Transverse colon (tissue), 4 donors: ENCODE measurements around the gene ERICH2. TPM values are rescaled to one million over a fixed set of nuclear protein-coding genes. Genes with fewer than 3 reads are reported as not detected.

Experiments used
- DNase-seq: peaks from one replicate; pipeline ENCODE4 v3.0.0-alpha.2; 2019
- H3K27ac ChIP-seq, 4 donors: fragments of 200-600 bp; sonication (generic); 2 replicates each; pipeline ENCODE4 v1.5.1; 2016 to 2018; ENCODE audit warnings: inconsistent platforms in 4 of 4
- H3K27me3 ChIP-seq: fragments of 200-600 bp; sonication (generic); 2 replicates; pipeline ENCODE4 v1.5.1; 2017; ENCODE audit warnings: inconsistent platforms
- H3K36me3 ChIP-seq, 4 donors: fragments of 200-600 bp; sonication (generic); 2 replicates each; pipeline ENCODE4 v1.5.1; 2017 to 2019; ENCODE audit warnings: inconsistent platforms in 4 of 4
- H3K4me1 ChIP-seq, 4 donors: fragments of 200-600 bp; sonication (generic); 2 replicates each; pipeline ENCODE4 v1.5.1; 2017 to 2020; ENCODE audit warnings: inconsistent platforms in 4 of 4
- H3K4me3 ChIP-seq, 4 donors: fragments of 200-600 bp; sonication (generic); 1 replicate in 1 of 4; 2 replicates in 3 of 4; pipeline versions ENCODE4 v1.5.1 to v1.6.1; 2017 to 2019; ENCODE audit warnings: inconsistent platforms in 4 of 4
- H3K9me3 ChIP-seq, 2 donors: fragments of 200-600 bp; sonication (generic); 2 replicates each; pipeline ENCODE4 v1.5.1; 2017 to 2019; ENCODE audit warnings: inconsistent platforms in 2 of 2
- CTCF ChIP-seq, 5 experiments: fragments of 200-600 bp in 3 of 5; fragments of 450-650 bp in 2 of 5; sonication (generic) in 3 of 5; IDR thresholded peaks; 1 replicate in 2 of 5; 2 replicates in 3 of 5; pipeline ENCODE4 v1.5.1; 2016 to 2017; ENCODE audit warnings: antibody characterized with exemption in 5 of 5, inconsistent platforms in 3 of 5, mild to moderate bottlenecking in 2 of 5, moderate library complexity in 1 of 5
- EP300 ChIP-seq: sonication (generic); formaldehyde crosslinking; IDR thresholded peaks from one replicate; pipeline ENCODE4 v1.6.1; 2017; ENCODE audit warnings: antibody characterized with exemption, low read depth
- POLR2A ChIP-seq: fragments of 450-650 bp; IDR thresholded peaks from one replicate; pipeline ENCODE4 v1.6.1; 2016; ENCODE audit warnings: antibody characterized with exemption, mild to moderate bottlenecking, moderate library complexity
- POLR2AphosphoS5 ChIP-seq, 3 donors: sonication (generic); formaldehyde crosslinking; IDR thresholded peaks; one replicate each; pipeline ENCODE4 v1.6.1; 2016; ENCODE audit warnings: antibody characterized with exemption in 3 of 3
- WGBS, 2 donors: methylation state at CpG; one replicate each; pipeline ENCODE4 v1.1.5; 2018; ENCODE audit warnings: low coverage in 1 of 2; 5-methylcytosine and 5-hydroxymethylcytosine counted together
- in situ Hi-C, 4 donors: fragments of 200-750 bp; cut with MboI; loops; one replicate each; pipeline versions ENCODE4 v1.15.0 to v1.15.1; 2017; ENCODE audit warnings: low sequenced_read_pairs in 3 of 4, low pct_ligation_motif_present in 1 of 4, low pct_unique_long_range_greater_than_20kb in 1 of 4
- intact Hi-C: fragments of 100-400 bp; cut with DNase I; formaldehyde crosslinking; loops from one replicate; pipeline ENCODE4 v1.15.1; 2023; ENCODE audit warnings: low total_unique reads
- total RNA-seq, 4 donors: library from RNA; depleted of rRNA; stranded (reverse); fragments of >200 nt; gene quantifications; one replicate each; pipeline ENCODE4 v1.1.0, GENCODE V29; 2016

Gene ERICH2
- total RNA-seq, 4 donors from 2014 or later, result not detected

- peaks cover 32 to 69% (median 58%) of the 10 kb centered on the region in 4 donors for H3K4me1 ChIP-seq
- no peaks in the 10 kb centered on the region for H3K9me3 ChIP-seq
- H3K4me3 ChIP-seq, result peak overlapping the region; percentile 8 to 53 (median 26)
- 2% methylated on average over 69 of the region's 69 CpGs; no CpG with 5 or more reads in 1 of the 2 donors for WGBS, 2 donors
- no peak overlapping the region for H3K27ac ChIP-seq
- no peak for TF ChIP-seq CTCF (IDR thresholded peaks at IDR 0.05)
- TF ChIP-seq POLR2AphosphoS5 (IDR thresholded peaks at IDR 0.05), result no peak
- TF ChIP-seq EP300, result no peak
- TF ChIP-seq POLR2A, result no peak
- in situ Hi-C loops, result loop anchor here (10.0 to 25.0 kb wide), 4 partner anchors 105 to 583 kb away; partner anchors contain the start of gene SP5 (in 1 of the 4)
- intact Hi-C loops, result loop anchor here (10.0 kb wide), 1 partner anchor 333 kb away; no protein-coding TSS in a partner anchor
- H3K27me3 ChIP-seq, result peaks cover 96% of the 10 kb centered on the region
- no peaks in the 10 kb centered on the region for H3K36me3 ChIP-seq
- no peak for DNase-seq
Measured at GRCh38 chr2:170817093-170818035, 47.2 kb downstream of the ERICH2 start.

GRCh38 chr2:170818036-170818751 is 48.0 kb downstream of the ERICH2 start:
- peak overlapping the region in 2 of 4 donors; percentile 28 to 53 for H3K4me3 ChIP-seq
- whole genome bisulfite sequencing, 2 donors, result 0 to 14% methylated on average over 1 to 60 of the region's 60 CpGs
- TF ChIP-seq POLR2AphosphoS5 (IDR thresholded peaks at IDR 0.05) (no peak), EP300 (no peak), CTCF (IDR thresholded peaks at IDR 0.05) (no peak), POLR2A (no peak)
- H3K27ac ChIP-seq, result no peak overlapping the region
- peaks cover 100% of the 10 kb centered on the region for H3K27me3 ChIP-seq
- DNase-seq, result no peak
- in situ Hi-C loops (loop anchor here (10.0 to 25.0 kb wide), 4 partner anchors 106 to 583 kb away; partner anchors contain the start of gene SP5 (in 1 of the 4)), intact Hi-C loops (loop anchor here (10.0 kb wide), 1 partner anchor 333 kb away; no protein-coding TSS in a partner anchor)
- no peaks in the 10 kb centered on the region for H3K9me3 ChIP-seq
- peaks cover 39 to 74% (median 67%) of the 10 kb centered on the region in 4 donors for H3K4me1 ChIP-seq
- no peaks in the 10 kb centered on the region for H3K36me3 ChIP-seq

DNA sequence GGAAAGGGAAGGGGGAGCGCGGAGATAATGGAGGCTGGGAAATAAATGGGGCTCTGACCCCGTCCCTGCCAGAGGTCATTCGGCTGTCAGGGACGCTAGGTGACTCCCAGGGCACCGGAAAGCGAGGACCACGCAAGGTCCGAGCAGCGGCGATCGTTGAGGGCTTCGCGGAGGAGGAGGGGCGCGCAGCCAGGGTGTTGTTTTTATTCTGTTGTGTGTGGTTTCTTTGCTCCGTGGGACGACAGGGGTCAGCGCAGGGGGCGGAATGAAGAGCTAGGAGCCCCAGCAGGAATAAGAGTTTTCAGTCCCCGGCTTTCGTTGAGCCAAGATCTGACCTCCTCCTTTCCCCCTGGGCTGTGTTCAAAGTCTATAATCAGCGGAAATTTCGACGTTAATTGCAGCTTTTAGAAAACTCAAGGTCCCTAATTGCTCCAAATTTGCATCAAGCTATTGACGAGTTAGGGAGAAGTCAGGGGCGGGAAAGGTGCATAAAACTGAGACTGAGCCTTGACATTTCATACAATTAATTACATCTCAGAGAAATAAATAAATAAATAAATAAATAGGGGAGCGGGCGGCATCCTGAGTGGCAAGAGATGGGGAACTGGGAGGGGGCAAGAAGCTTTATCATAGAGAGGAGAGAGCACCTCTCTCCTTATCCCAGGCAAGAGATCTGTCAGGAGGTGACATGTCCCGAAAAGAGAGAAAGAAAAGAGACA is 48.7 kb downstream of the ERICH2 start:
- intact Hi-C loops (loop anchor here (10.0 kb wide), 1 partner anchor 334 kb away; no protein-coding TSS in a partner anchor), in situ Hi-C loops (loop anchor here (10.0 to 25.0 kb wide), 4 partner anchors 107 to 584 kb away; partner anchors contain the start of gene SP5 (in 1 of the 4))
- H3K36me3 ChIP-seq, result no peaks in the 10 kb centered on the region
- TF ChIP-seq POLR2A, result no peak
- no peak for TF ChIP-seq CTCF (IDR thresholded peaks at IDR 0.05)
- no peak for TF ChIP-seq EP300
- no peak for TF ChIP-seq POLR2AphosphoS5 (IDR thresholded peaks at IDR 0.05)
- H3K9me3 ChIP-seq, result no peaks in the 10 kb centered on the region
- no peak overlapping the region for H3K27ac ChIP-seq
- DNase-seq, result no peak
- H3K4me3 ChIP-seq, result peak overlapping the region in 1 of 4 donors; percentile 53
- peaks cover 41 to 80% (median 73%) of the 10 kb centered on the region in 4 donors for H3K4me1 ChIP-seq
- peaks cover 100% of the 10 kb centered on the region for H3K27me3 ChIP-seq
- WGBS, 2 donors, result 13 to 22% methylated on average over 7 to 30 of the region's 30 CpGs
